Thoracic aorta (tissue), 2 donors: ENCODE data around the gene REC8. TPM values are rescaled to one million over a fixed set of nuclear protein-coding genes. Genes with fewer than 3 reads are reported as not detected.

ENCODE experiments used
- ATAC-seq: fragments of 150-250 bp; one replicate; pipeline ENCODE4 v1.8.0; 2017; ENCODE audit warnings: low read depth; ENCODE audit not compliant: insufficient number of reproducible peaks, low FRiP score
- DNase-seq: peaks from one replicate; pipeline ENCODE4 v3.0.0-alpha.2; 2020; ENCODE audit warnings: low spot score
- H3K27ac ChIP-seq, 2 donors: fragments of 200-600 bp; sonication (generic); 1 replicate in 1 of 2; 2 replicates in 1 of 2; pipeline ENCODE4 v1.5.1; 2016; ENCODE audit warnings: mild to moderate bottlenecking in 2 of 2, moderate library complexity in 2 of 2
- H3K27me3 ChIP-seq: fragments of 200-600 bp; sonication (generic); replicated peaks from 2 replicates; pipeline ENCODE4 v1.6.0; 2016; ENCODE audit warnings: mild to moderate bottlenecking; ENCODE audit not compliant: insufficient read depth
- H3K36me3 ChIP-seq: fragments of 200-600 bp; sonication (generic); one replicate; pipeline ENCODE4 v1.5.1; 2016
- H3K4me1 ChIP-seq, 2 donors: fragments of 200-600 bp; sonication (generic); 1 replicate in 1 of 2; 2 replicates in 1 of 2; pipeline versions ENCODE4 v1.5.1 to v1.6.0; 2016; ENCODE audit warnings: low read depth in 2 of 2, mild to moderate bottlenecking in 1 of 2; ENCODE audit not compliant: control insufficient read depth in 1 of 2
- H3K4me3 ChIP-seq: fragments of 200-600 bp; sonication (generic); 2 replicates; pipeline ENCODE4 v1.5.1; 2016; ENCODE audit warnings: mild to moderate bottlenecking
- H3K9me3 ChIP-seq: fragments of 200-600 bp; sonication (generic); 2 replicates; pipeline ENCODE4 v1.5.1; 2016
- CTCF ChIP-seq: fragments of 200-600 bp; sonication (generic); IDR thresholded peaks from one replicate; pipeline ENCODE4 v1.5.1; 2019; ENCODE audit warnings: antibody characterized with exemption
- total RNA-seq, 2 donors: library from RNA; depleted of rRNA; stranded (reverse); fragments of >200 nt; gene quantifications; one replicate each; pipeline versions ENCODE4 v1.1.0 to v1.2.3, GENCODE V29; 2016

The REC8 gene
- total RNA-seq, 2 donors from 2014 or later = 13.1 to 23.6 TPM

GRCh38 chr14:24141097-24141880, 30.6 kb upstream of the REC8 start, which contains the start of gene EMC9:
EMC9 (minus strand) TSS chr14:24141591; CDS start chr14:24141304, 287 bp downstream.
- Histone ChIP-seq H3K4me3 (peak within 1 kb of the TSS; percentile 85), H3K36me3 (peaks cover 13% of the 10 kb centered on the region), H3K27me3 (no peaks in the 10 kb centered on the region), H3K9me3 (no peaks in the 10 kb centered on the region), H3K4me1 (peaks cover 23 to 43% of the 10 kb centered on the region in 2 donors), H3K27ac (peak within 1 kb of the TSS; percentile 84 to 90)
- TF ChIP-seq CTCF = peak; percentile 49
- peak; percentile 100 for DNase-seq
- peak; percentile 94 for ATAC-seq

GRCh38 chr14:24143511-24143910, 28.4 kb upstream of the REC8 start:
- no peak for ATAC-seq
- TF ChIP-seq CTCF = no peak
- DNase-seq = no peak
- Histone ChIP-seq H3K27ac (no peak overlapping the region), H3K36me3 (peaks cover 9% of the 10 kb centered on the region), H3K9me3 (no peaks in the 10 kb centered on the region), H3K27me3 (no peaks in the 10 kb centered on the region), H3K4me3 (no peak overlapping the region), H3K4me1 (peaks cover 21 to 38% of the 10 kb centered on the region in 2 donors)

GRCh38 chr14:24144451-24144850, 27.4 kb upstream of the REC8 start:
- Histone ChIP-seq H3K4me1 (peaks cover 20 to 44% of the 10 kb centered on the region in 2 donors), H3K9me3 (no peaks in the 10 kb centered on the region), H3K4me3 (no peak overlapping the region), H3K27ac (no peak overlapping the region), H3K27me3 (no peaks in the 10 kb centered on the region), H3K36me3 (peaks cover 6% of the 10 kb centered on the region)
- DNase-seq = no peak
- no peak for ATAC-seq
- no peak for TF ChIP-seq CTCF

GRCh38 chr14:24145219-24145618, 26.7 kb upstream of the REC8 start:
- Histone ChIP-seq H3K4me1 (peaks cover 18 to 36% of the 10 kb centered on the region in 2 donors), H3K36me3 (peaks cover 12% of the 10 kb centered on the region), H3K27me3 (no peaks in the 10 kb centered on the region), H3K9me3 (no peaks in the 10 kb centered on the region), H3K4me3 (peak overlapping the region; percentile 92), H3K27ac (peak overlapping the region; percentile 72 to 87)
- ATAC-seq (no peak), DNase-seq (no peak)
- TF ChIP-seq CTCF = no peak

- H3K9me3 ChIP-seq = no peaks in the 10 kb centered on the region
Measured at GRCh38 chr14:24145690-24146452, 26.0 kb upstream of the REC8 start.

More at GRCh38 chr14:24145690-24146452, 26.0 kb upstream of the REC8 start:
- no peak for ATAC-seq
- peaks cover 18 to 36% of the 10 kb centered on the region in 2 donors for H3K4me1 ChIP-seq
- H3K4me3 ChIP-seq = peak overlapping the region; percentile 92
- H3K36me3 ChIP-seq = peaks cover 16% of the 10 kb centered on the region
- no peak for DNase-seq
- H3K27me3 ChIP-seq = no peaks in the 10 kb centered on the region
- no peak for TF ChIP-seq CTCF
- H3K27ac ChIP-seq = peak overlapping the region; percentile 72 to 87
